Retinal pigment epithelial cell (primary cell): ENCODE data around the gene TMEM217.

Experiments
- DNase-seq: peaks from one replicate; pipeline ENCODE4 v3.0.0-alpha.2; 2010; ENCODE audit warnings: low read depth
- H3K4me3 ChIP-seq: 2 replicates; pipeline ENCODE4 v1.5.1; 2011; ENCODE audit warnings: mild to moderate bottlenecking, low read length, control low read depth, moderate library complexity
- CTCF ChIP-seq: conservative IDR thresholded peaks from 2 replicates; pipeline ENCODE4 v1.5.1; 2011; ENCODE audit warnings: low read depth, low read length, control low read depth, inconsistent platforms

The TMEM217 gene

GRCh38 chr6:37225350-37226169 lies 32.4 kb downstream of the TMEM217 start:
- TF ChIP-seq CTCF, result no peak
- H3K4me3 ChIP-seq, result no peak overlapping the region
- DNase-seq, result no peak

- no peak for TF ChIP-seq CTCF
- H3K4me3 ChIP-seq, result peak overlapping the region; percentile 70
- no peak for DNase-seq
Measured at GRCh38 chr6:37222992-37223391, 35.0 kb downstream of the TMEM217 start.

GRCh38 chr6:37222125-37222967 lies 35.6 kb downstream of the TMEM217 start:
- peak; percentile 77 for DNase-seq
- TF ChIP-seq CTCF, result no peak
- peak overlapping the region; percentile 70 for H3K4me3 ChIP-seq

- no peak for TF ChIP-seq CTCF
- no peak for DNase-seq
- peak overlapping the region; percentile 70 for H3K4me3 ChIP-seq
Measured at GRCh38 chr6:37221585-37222124, 36.3 kb downstream of the TMEM217 start.

GRCh38 chr6:37218511-37218910 lies 39.4 kb downstream of the TMEM217 start:
- TF ChIP-seq CTCF, result no peak
- DNase-seq, result no peak
- no peak overlapping the region for H3K4me3 ChIP-seq

- no peak for DNase-seq
- H3K4me3 ChIP-seq, result no peak overlapping the region
- no peak for TF ChIP-seq CTCF
Measured at GRCh38 chr6:37218061-37218460, 39.9 kb downstream of the TMEM217 start.
